SKM-1 (cell line): Measurements from ENCODE around the gene OVAAL.

Experiments
- DNase-seq: peaks from one replicate; lab custom pipeline; 2025; ENCODE audit not compliant: unreplicated experiment; lab: John Stamatoyannopoulos, UW

The OVAAL gene

GRCh38 chr1:180571060-180571831, 12.5 kb downstream of the OVAAL start:
- no peak for DNase-seq

GRCh38 chr1:180571832-180572636, 13.3 kb downstream of the OVAAL start:
- DNase-seq, result no peak

- DNase-seq, result no peak
Observed at GRCh38 chr1:180572760-180573159, 14.0 kb downstream of the OVAAL start.

GRCh38 chr1:180574031-180574713, 15.4 kb downstream of the OVAAL start:
- no peak for DNase-seq

GRCh38 chr1:180577361-180577760, 18.6 kb downstream of the OVAAL start:
- no peak for DNase-seq

- DNase-seq, result no peak
Observed at GRCh38 chr1:180579961-180580611, 21.3 kb downstream of the OVAAL start.

- DNase-seq, result peak; percentile 49
Observed at GRCh38 chr1:180581635-180582039, 22.9 kb downstream of the OVAAL start.

- no peak for DNase-seq
Observed at GRCh38 chr1:180584869-180585268, 26.1 kb downstream of the OVAAL start.

- no peak for DNase-seq
Observed at GRCh38 chr1:180585994-180586359, 27.2 kb downstream of the OVAAL start.

- DNase-seq, result no peak
Observed at GRCh38 chr1:180586671-180587155, 27.9 kb downstream of the OVAAL start.

- DNase-seq, result no peak
Observed at GRCh38 chr1:180588121-180588520, 29.4 kb downstream of the OVAAL start.

GRCh38 chr1:180590889-180591288, 32.1 kb downstream of the OVAAL start:
- no peak for DNase-seq

- DNase-seq, result no peak
Observed at GRCh38 chr1:180593382-180593781, 34.6 kb downstream of the OVAAL start.

- DNase-seq, result no peak
Observed at GRCh38 chr1:180594723-180595122, 36.0 kb downstream of the OVAAL start.

GRCh38 chr1:180595966-180596365, 37.2 kb downstream of the OVAAL start:
- no peak for DNase-seq

GRCh38 chr1:180597520-180597919, 38.8 kb downstream of the OVAAL start:
- no peak for DNase-seq

GRCh38 chr1:180598333-180598974, 39.7 kb downstream of the OVAAL start:
- no peak for DNase-seq

GRCh38 chr1:180600343-180600742, 41.6 kb downstream of the OVAAL start:
- no peak for DNase-seq

- no peak for DNase-seq
Observed at GRCh38 chr1:180601512-180601911, 42.7 kb downstream of the OVAAL start.

GRCh38 chr1:180603223-180603849, 44.6 kb downstream of the OVAAL start:
- DNase-seq, result no peak
